Activated CD8-positive, alpha-beta memory T cell treated with anti-CD3 and anti-CD28 coated beads, Interleukin-2, amount 50 U/mL, for 48 hours (primary cell): Measurements from ENCODE around the gene DLX6.

Experiments
- DNase-seq: peaks from one replicate; pipeline ENCODE4 v3.0.0-alpha.2; 2020

The DLX6 gene

GRCh38 chr7:97005183-97006054 lies at the start of gene DLX6:
Gene DLX6 (plus strand): TSS chr7:97005553. CDS start chr7:97005978, 425 bp downstream.
- DNase-seq = peak; percentile 72

- no peak for DNase-seq
These were observed 46.2 kb upstream of the DLX6 start for GRCh38 chr7:96959135-96959534.

- no peak for DNase-seq
These were observed 43.0 kb upstream of the DLX6 start for GRCh38 chr7:96962221-96962885.

GRCh38 chr7:96968981-96969380 lies 36.4 kb upstream of the DLX6 start:
- DNase-seq = no peak

GRCh38 chr7:96970739-96971138 lies 34.6 kb upstream of the DLX6 start:
- no peak for DNase-seq

- no peak for DNase-seq
These were observed 31.4 kb upstream of the DLX6 start for GRCh38 chr7:96973986-96974385.

GRCh38 chr7:96976106-96976505 lies 29.2 kb upstream of the DLX6 start:
- no peak for DNase-seq

GRCh38 chr7:96977445-96977844 lies 27.9 kb upstream of the DLX6 start:
- no peak for DNase-seq

- DNase-seq = no peak
These were observed 25.6 kb upstream of the DLX6 start for GRCh38 chr7:96979551-96980276.

GRCh38 chr7:96982586-96982985 lies 22.8 kb upstream of the DLX6 start:
- no peak for DNase-seq

- DNase-seq = no peak
These were observed 19.4 kb upstream of the DLX6 start for GRCh38 chr7:96985992-96986391.

GRCh38 chr7:96986901-96987300 lies 18.5 kb upstream of the DLX6 start:
- no peak for DNase-seq

- no peak for DNase-seq
These were observed 17.6 kb upstream of the DLX6 start for GRCh38 chr7:96987719-96988118.

GRCh38 chr7:96989241-96989858 lies 16.0 kb upstream of the DLX6 start:
- no peak for DNase-seq

GRCh38 chr7:96989859-96990317 lies 15.5 kb upstream of the DLX6 start:
- no peak for DNase-seq

GRCh38 chr7:96991546-96992191 lies 13.7 kb upstream of the DLX6 start:
- no peak for DNase-seq

- DNase-seq = no peak
These were observed 13.0 kb upstream of the DLX6 start for GRCh38 chr7:96992192-96993005.

- DNase-seq = no peak
These were observed 12.1 kb upstream of the DLX6 start for GRCh38 chr7:96993094-96993865.

- DNase-seq = no peak
These were observed 11.4 kb upstream of the DLX6 start for GRCh38 chr7:96993980-96994379.

- no peak for DNase-seq
These were observed 9.8 kb upstream of the DLX6 start for GRCh38 chr7:96995406-96996110.
